ENCODE results near the gene TBC1D8. TPM values are rescaled to one million over a fixed set of nuclear protein-coding genes. Genes with fewer than 3 reads are reported as not detected.

Gene TBC1D8
- total and polyA plus RNA-seq, 2 of the 8 experiments (the other 6 are each of a cell fraction or from before 2014, with no cell fraction given) = 20.8 to 21.8 TPM

DNA sequence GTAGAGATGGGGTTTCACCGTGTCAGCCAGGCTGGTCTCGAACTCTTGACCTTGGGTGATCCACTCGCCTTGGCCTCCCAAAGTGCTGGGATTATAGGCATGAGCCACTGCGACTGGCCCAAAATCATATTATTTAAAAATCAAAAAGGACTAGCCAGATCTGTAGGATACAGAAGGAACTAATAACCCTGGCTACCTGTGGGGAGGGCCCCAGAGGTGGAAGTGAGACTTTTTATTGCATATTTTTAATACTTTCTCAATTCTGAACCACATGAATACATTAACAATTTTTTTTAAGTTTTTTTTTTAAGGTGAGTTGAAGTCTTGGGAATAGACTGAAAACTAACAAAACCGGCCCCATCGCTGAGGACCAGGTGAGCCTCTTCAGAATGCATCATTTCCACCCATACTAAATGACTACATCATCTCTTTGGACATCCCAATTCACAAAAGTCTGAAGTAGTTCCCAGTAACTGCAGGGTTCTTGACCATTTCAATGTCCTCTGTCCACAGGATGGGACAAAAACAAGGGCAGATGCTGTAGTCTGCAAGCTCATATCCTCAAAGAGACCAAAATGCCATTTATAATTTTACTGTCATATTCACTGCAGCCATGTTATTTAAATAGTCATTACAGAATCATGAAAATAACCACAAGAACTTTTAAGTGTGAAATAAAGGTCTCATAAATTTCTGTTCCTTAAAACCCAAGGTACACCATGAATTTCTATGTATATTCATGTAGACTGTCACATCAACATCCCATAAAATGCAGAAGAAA, 127.7 kb downstream of the TBC1D8 start:
- Histone ChIP-seq H3K27ac (ENCODE audit: low read depth, low read length) (no peak overlapping the region), H3K4me3 (ENCODE audit: extremely low read depth in 1 of 4, insufficient read depth in 2 of 4, low read depth in 3 of 4, low read length in 4 of 4) (no peak overlapping the region), H4K8ac (ENCODE audit: extremely low read depth, insufficient read depth, low read length) (no peak overlapping the region; the same call in 1 of the 2 replicates), H3K4me2 (ENCODE audit: insufficient read depth in 1 of 2, low read depth in 2 of 2, low read length in 2 of 2) (no peak overlapping the region), H3K18ac (ENCODE audit: extremely low read depth, low read length) (no peak overlapping the region), H4K91ac (replicated peaks; ENCODE audit: insufficient read length, low read length) (no peak overlapping the region), H3K14ac (ENCODE audit: insufficient read length) (no peak overlapping the region), H2BK20ac (ENCODE audit: low read length) (no peak overlapping the region), H3K79me2 (ENCODE audit: control insufficient read depth in 1 of 2, insufficient read depth in 2 of 2, low read length in 2 of 2) (no peaks in the 10 kb centered on the region), H3K27me3 (replicated peaks in 1 of 4; ENCODE audit: control insufficient read depth in 3 of 4, extremely low read depth in 1 of 4, insufficient read depth in 3 of 4, low read length in 3 of 4) (no peaks in the 10 kb centered on the region), H2BK15ac (ENCODE audit: low read length) (no peak overlapping the region), H3K36me3 (ENCODE audit: control insufficient read depth in 2 of 4, insufficient read depth in 4 of 4, low read length in 3 of 4) (peaks cover 4 to 46% (median 11%) of the 10 kb centered on the region in 4 experiments; a peak in 7 of 8 replicates), H3K23me2 (ENCODE audit: low read depth, low read length) (no peaks in the 10 kb centered on the region), H2BK120ac (replicated peaks; ENCODE audit: low read depth, low read length) (no peak overlapping the region), H3K56ac (replicated peaks; ENCODE audit: insufficient read length, low read depth, low read length) (no peak overlapping the region), H3K4ac (replicated peaks; ENCODE audit: insufficient read length, low read depth, low read length) (no peak overlapping the region), H4K5ac (ENCODE audit: insufficient read length, low read depth, low read length) (no peak overlapping the region), H3K79me1 (ENCODE audit: low read depth, low read length) (no peaks in the 10 kb centered on the region), H2AK5ac (ENCODE audit: low read depth, low read length) (no peak overlapping the region), H2AFZ (ENCODE audit: low read length) (no peak overlapping the region), H2BK12ac (ENCODE audit: low read depth, low read length) (no peak overlapping the region), H3K9me3 (ENCODE audit: insufficient read depth in 2 of 2, low read depth in 1 of 2, low read length in 1 of 2) (no peaks in the 10 kb centered on the region), H3K4me1 (replicated peaks in 1 of 4; ENCODE audit: control insufficient read depth in 3 of 4, insufficient read depth in 4 of 4, low read length in 3 of 4) (peaks cover 2 to 9% (median 5%) of the 10 kb centered on the region in 4 experiments; a peak in 5 of 7 replicates), H3K9ac (replicated peaks in 1 of 4; ENCODE audit: extremely low read depth in 1 of 4, low read depth in 3 of 4, low read length in 3 of 4) (no peak overlapping the region), H2BK5ac (ENCODE audit: low read depth, low read length) (no peak overlapping the region), H4K20me1 (replicated peaks in 1 of 2; ENCODE audit: control insufficient read depth in 1 of 2, insufficient read depth in 2 of 2, low read length in 2 of 2) (peaks cover 0 to 3% of the 10 kb centered on the region in 2 experiments), H3K23ac (ENCODE audit: insufficient read length) (no peak overlapping the region)
- ChIA-PET CTCF (ENCODE audit: partially characterized antibody) (interaction anchor here (0.6 to 2.8 kb wide), 8 partner anchors 13 to 182 kb away, joined by 3 to 14 read pairs (median 4); no protein-coding TSS in a partner anchor), POLR2A (ENCODE audit: partially characterized antibody) (interaction anchor here (1.5 to 1.9 kb wide), 2 partner anchors 11 to 15 kb away, joined by 5 to 8 read pairs; no protein-coding TSS in a partner anchor)
- 93% methylated on average over 6 of the region's 6 CpGs; no CpG with 5 or more reads in 1 of the 2 experiments for WGBS, 2 experiments (ENCODE audit: extremely low coverage in 1 of 2, insufficient coverage in 1 of 2, insufficient read length in 1 of 2, insufficient replicate concordance in 2 of 2, low coverage in 1 of 2, low lambda C conversion rate in 2 of 2, missing lambda C conversion rate in 1 of 2)
- FAIRE-seq = no peak
- DNase-seq (ENCODE audit: low read depth in 1 of 2, low spot score in 2 of 2) = no peak
- TF ChIP-seq CEBPB (IDR thresholded peaks at IDR 0.05; ENCODE audit: low read depth, low read length) (no peak), SIN3A (conservative IDR thresholded peaks at IDR 0.05 in 1 of 2, IDR thresholded peaks at IDR 0.05 in 1 of 2; ENCODE audit: low read depth in 1 of 2, low read length in 2 of 2) (no peak), TAF7 (optimal IDR thresholded peaks at IDR 0.05; ENCODE audit: borderline replicate concordance, low read depth, low read length) (no peak), TEAD4 (IDR thresholded peaks at IDR 0.05; ENCODE audit: low read depth, low read length) (no peak), SRF (IDR thresholded peaks at IDR 0.05; ENCODE audit: low read depth, low read length) (no peak), SIX5 (IDR thresholded peaks at IDR 0.05; ENCODE audit: low read depth, low read length) (no peak)
